ENCODE results near the gene TANC1. TPM values are rescaled to one million over a fixed set of nuclear protein-coding genes. Genes with fewer than 3 reads are reported as not detected.

Gene TANC1
- total RNA-seq, 1 donor: 34.7 TPM

DNA sequence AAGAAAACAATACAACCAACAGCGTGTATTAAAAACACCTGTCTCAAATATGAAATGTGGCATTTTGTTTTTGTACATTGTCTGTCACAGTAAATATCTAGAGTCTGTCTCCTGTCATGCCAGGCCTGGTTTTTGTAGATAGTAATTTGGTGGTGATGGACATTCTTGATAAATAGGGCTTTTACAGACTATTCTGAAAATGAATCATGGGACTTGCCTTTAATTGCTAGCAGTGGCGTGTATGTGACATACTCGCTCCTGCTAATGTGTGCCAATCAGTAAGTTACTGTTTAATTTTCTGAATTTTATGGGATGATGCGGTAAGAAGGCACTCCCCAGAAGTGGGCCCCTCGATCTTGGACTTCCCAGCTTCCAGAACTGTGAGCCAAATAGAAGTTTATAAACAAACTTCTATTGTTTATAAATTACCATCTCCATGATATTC lies 83.7 kb downstream of the TANC1 start:
- Histone ChIP-seq H3K4me2 (ENCODE audit: insufficient read depth, low read length) (no peak overlapping the region), H4K20me1 (ENCODE audit: insufficient read depth, low read length) (no peaks in the 10 kb centered on the region), H2AFZ (ENCODE audit: low read length) (no peak overlapping the region), H3K79me2 (ENCODE audit: insufficient read depth, low read length) (peaks cover 53% of the 10 kb centered on the region), H3K27me3 (ENCODE audit: insufficient read depth, low read length) (no peaks in the 10 kb centered on the region), H3K36me3 (ENCODE audit: insufficient read depth, low read length) (no peaks in the 10 kb centered on the region), H3K4me1 (ENCODE audit: insufficient read depth, low read length) (peaks cover 21% of the 10 kb centered on the region), H3K27ac (ENCODE audit: low read depth, low read length) (peak overlapping the region; percentile 70), H3K4me3 (ENCODE audit: insufficient read depth, low read length) (no peak overlapping the region), H3K9me3 (ENCODE audit: low read depth, low read length) (no peaks in the 10 kb centered on the region)
- DNase-seq (ENCODE audit: insufficient read length, low spot score, missing footprints): no peak
- TF ChIP-seq, protein P1, sequence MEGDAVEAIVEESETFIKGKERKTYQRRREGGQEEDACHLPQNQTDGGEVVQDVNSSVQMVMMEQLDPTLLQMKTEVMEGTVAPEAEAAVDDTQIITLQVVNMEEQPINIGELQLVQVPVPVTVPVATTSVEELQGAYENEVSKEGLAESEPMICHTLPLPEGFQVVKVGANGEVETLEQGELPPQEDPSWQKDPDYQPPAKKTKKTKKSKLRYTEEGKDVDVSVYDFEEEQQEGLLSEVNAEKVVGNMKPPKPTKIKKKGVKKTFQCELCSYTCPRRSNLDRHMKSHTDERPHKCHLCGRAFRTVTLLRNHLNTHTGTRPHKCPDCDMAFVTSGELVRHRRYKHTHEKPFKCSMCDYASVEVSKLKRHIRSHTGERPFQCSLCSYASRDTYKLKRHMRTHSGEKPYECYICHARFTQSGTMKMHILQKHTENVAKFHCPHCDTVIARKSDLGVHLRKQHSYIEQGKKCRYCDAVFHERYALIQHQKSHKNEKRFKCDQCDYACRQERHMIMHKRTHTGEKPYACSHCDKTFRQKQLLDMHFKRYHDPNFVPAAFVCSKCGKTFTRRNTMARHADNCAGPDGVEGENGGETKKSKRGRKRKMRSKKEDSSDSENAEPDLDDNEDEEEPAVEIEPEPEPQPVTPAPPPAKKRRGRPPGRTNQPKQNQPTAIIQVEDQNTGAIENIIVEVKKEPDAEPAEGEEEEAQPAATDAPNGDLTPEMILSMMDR (IDR thresholded peaks at IDR 0.05; ENCODE audit: extremely low read depth, low read depth, low read length): no peak

DNA sequence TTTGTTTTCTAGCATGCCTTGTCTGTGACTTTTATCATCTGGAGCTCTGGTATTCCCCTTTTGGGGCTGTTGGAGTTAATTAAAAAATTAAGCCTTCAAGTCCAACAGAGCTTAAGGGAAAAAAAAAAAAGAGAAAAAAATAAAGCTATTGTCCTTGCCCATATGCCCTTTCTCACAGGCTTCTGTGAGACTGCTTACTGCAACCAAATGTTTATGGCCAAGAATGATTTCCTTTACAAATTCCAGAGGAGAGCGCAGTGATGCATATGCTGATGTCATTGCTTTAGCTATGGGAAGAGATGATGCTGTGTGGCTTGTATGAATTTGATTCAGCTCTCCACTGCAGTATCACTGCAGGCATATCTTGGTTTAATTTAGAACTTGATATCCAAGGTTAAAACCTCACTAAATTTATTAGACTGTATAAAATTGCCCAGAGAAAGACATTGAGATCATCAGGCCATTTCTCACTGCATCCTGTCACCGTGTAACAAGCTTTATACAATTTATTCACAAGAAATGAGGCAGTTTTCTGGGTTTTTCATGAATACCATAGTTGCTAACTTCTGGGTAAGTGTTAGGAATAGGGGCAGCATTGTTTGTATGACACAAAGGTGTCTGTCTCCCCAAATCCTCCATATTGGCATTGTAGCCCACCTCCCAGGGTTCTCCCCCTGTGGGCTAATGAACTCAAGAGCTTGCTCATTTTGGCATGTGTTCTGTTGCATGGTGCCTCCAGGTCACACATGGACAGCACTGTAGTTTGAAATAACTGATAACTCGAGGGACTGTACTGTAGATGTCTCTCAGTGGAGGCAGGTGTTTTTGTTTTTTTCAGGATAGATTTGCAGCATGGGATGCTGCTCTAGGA lies 85.0 kb downstream of the TANC1 start:
- Histone ChIP-seq H3K4me1 (ENCODE audit: insufficient read depth, low read length) (peaks cover 12% of the 10 kb centered on the region), H4K20me1 (ENCODE audit: insufficient read depth, low read length) (no peaks in the 10 kb centered on the region), H3K27me3 (ENCODE audit: insufficient read depth, low read length) (no peaks in the 10 kb centered on the region), H3K79me2 (ENCODE audit: insufficient read depth, low read length) (peaks cover 55% of the 10 kb centered on the region), H3K4me2 (ENCODE audit: insufficient read depth, low read length) (no peak overlapping the region), H2AFZ (ENCODE audit: low read length) (no peak overlapping the region), H3K4me3 (ENCODE audit: insufficient read depth, low read length) (no peak overlapping the region), H3K27ac (ENCODE audit: low read depth, low read length) (peak overlapping the region; percentile 70), H3K9me3 (ENCODE audit: low read depth, low read length) (no peaks in the 10 kb centered on the region), H3K36me3 (ENCODE audit: insufficient read depth, low read length) (no peaks in the 10 kb centered on the region)
- no peak for DNase-seq (ENCODE audit: insufficient read length, low spot score, missing footprints)
- TF ChIP-seq, protein P1 (IDR thresholded peaks at IDR 0.05; ENCODE audit: extremely low read depth, low read depth, low read length): no peak

DNA sequence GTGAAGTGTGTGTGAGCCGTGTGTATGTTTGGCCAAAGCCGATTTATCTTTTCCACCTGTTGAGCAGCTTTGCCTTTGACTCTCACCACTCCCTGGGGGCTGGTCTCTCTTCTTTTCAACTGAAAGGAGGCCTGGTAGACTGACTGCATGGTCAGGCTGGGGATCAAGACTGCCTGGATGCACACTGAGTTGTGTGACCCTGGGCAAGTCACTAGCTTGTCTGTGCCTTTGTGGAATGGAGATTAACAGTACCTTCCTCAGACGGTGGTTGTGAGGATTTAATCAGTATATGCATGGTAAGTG lies 85.5 kb downstream of the TANC1 start:
- Histone ChIP-seq H3K4me2 (ENCODE audit: insufficient read depth, low read length) (no peak overlapping the region), H2AFZ (ENCODE audit: low read length) (no peak overlapping the region), H3K36me3 (ENCODE audit: insufficient read depth, low read length) (no peaks in the 10 kb centered on the region), H3K79me2 (ENCODE audit: insufficient read depth, low read length) (peaks cover 53% of the 10 kb centered on the region), H3K27ac (ENCODE audit: low read depth, low read length) (peak overlapping the region; percentile 70), H4K20me1 (ENCODE audit: insufficient read depth, low read length) (no peaks in the 10 kb centered on the region), H3K27me3 (ENCODE audit: insufficient read depth, low read length) (no peaks in the 10 kb centered on the region), H3K4me1 (ENCODE audit: insufficient read depth, low read length) (peaks cover 12% of the 10 kb centered on the region), H3K4me3 (ENCODE audit: insufficient read depth, low read length) (no peak overlapping the region), H3K9me3 (ENCODE audit: low read depth, low read length) (no peaks in the 10 kb centered on the region)
- TF ChIP-seq, protein P1 (IDR thresholded peaks at IDR 0.05; ENCODE audit: extremely low read depth, low read depth, low read length): no peak
- DNase-seq (ENCODE audit: insufficient read length, low spot score, missing footprints): no peak

DNA sequence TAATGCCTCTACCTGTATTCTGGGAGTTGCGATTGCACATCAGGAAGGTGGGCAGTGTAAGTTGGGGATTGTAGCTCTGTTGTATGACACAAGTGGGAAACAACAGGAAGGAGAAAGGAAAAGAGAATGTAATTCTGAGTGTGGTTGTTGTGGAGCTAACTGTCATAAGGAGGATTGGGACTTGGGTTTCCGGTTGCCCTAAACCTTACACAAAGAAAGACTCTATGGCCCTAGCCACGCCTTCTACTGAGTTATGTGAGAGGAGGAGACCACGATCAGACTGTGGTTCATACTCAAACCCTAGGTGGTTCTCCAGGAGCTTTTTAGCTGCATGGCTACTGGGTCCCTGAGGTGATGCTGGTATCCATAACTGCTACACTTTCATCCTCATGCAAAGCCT lies 86.5 kb downstream of the TANC1 start:
- H3K9me3 ChIP-seq (ENCODE audit: low read depth, low read length): no peaks in the 10 kb centered on the region
- no peaks in the 10 kb centered on the region for H4K20me1 ChIP-seq (ENCODE audit: insufficient read depth, low read length)
- TF ChIP-seq, protein P1 (IDR thresholded peaks at IDR 0.05; ENCODE audit: extremely low read depth, low read depth, low read length): no peak
- H3K4me3 ChIP-seq (ENCODE audit: insufficient read depth, low read length): no peak overlapping the region
- no peaks in the 10 kb centered on the region for H3K27me3 ChIP-seq (ENCODE audit: insufficient read depth, low read length)
- no peak overlapping the region for H3K27ac ChIP-seq (ENCODE audit: low read depth, low read length)
- H3K79me2 ChIP-seq (ENCODE audit: insufficient read depth, low read length): peaks cover 50% of the 10 kb centered on the region
- no peak overlapping the region for H3K4me2 ChIP-seq (ENCODE audit: insufficient read depth, low read length)
- peaks cover 8% of the 10 kb centered on the region for H3K4me1 ChIP-seq (ENCODE audit: insufficient read depth, low read length)
- no peak overlapping the region for H2AFZ ChIP-seq (ENCODE audit: low read length)
- no peaks in the 10 kb centered on the region for H3K36me3 ChIP-seq (ENCODE audit: insufficient read depth, low read length)
- no peak for DNase-seq (ENCODE audit: insufficient read length, low spot score, missing footprints)

Data from osteoblast (primary cell).